Liver (tissue), 9 donors: ENCODE data around the gene KCNA1. TPM values are rescaled to one million over a fixed set of nuclear protein-coding genes. Genes with fewer than 3 reads are reported as not detected.

Experiments used
- DNase-seq: peaks from one replicate; pipeline ENCODE4 v3.0.0-alpha.2; 2017; ENCODE audit warnings: low spot score
- H3K27ac ChIP-seq, 2 donors: one replicate each; pipeline ENCODE4 v1.7.0; 2013; ENCODE audit warnings: inconsistent platforms in 2 of 2, low read length in 2 of 2, control low read depth in 1 of 2, low read depth in 1 of 2, mild to moderate bottlenecking in 1 of 2
- H3K27me3 ChIP-seq, 4 donors: one replicate each; pipeline versions ENCODE4 v1.6.1 to v1.7.0; 2013; ENCODE audit warnings: low read length in 3 of 4, inconsistent platforms in 1 of 4, mild to moderate bottlenecking in 1 of 4, moderate library complexity in 1 of 4; ENCODE audit not compliant: control insufficient read depth in 4 of 4, insufficient read depth in 4 of 4
- H3K36me3 ChIP-seq, 4 donors: one replicate each; pipeline versions ENCODE4 v1.6.1 to v1.7.0; 2013; ENCODE audit warnings: low read length in 3 of 4, mild to moderate bottlenecking in 3 of 4, low read depth in 1 of 4, moderate library complexity in 1 of 4; ENCODE audit not compliant: control insufficient read depth in 4 of 4, insufficient read depth in 3 of 4
- H3K4me1 ChIP-seq, 4 donors: one replicate each; pipeline versions ENCODE4 v1.6.1 to v1.7.0; 2013; ENCODE audit warnings: low read length in 3 of 4, mild to moderate bottlenecking in 3 of 4, moderate library complexity in 1 of 4; ENCODE audit not compliant: control insufficient read depth in 4 of 4, insufficient read depth in 4 of 4
- H3K4me3 ChIP-seq, 3 donors: one replicate each; pipeline versions ENCODE4 v1.6.1 to v1.7.0; 2013; ENCODE audit warnings: low read length in 3 of 3, control low read depth in 1 of 3, low read depth in 1 of 3, mild to moderate bottlenecking in 1 of 3
- H3K9ac ChIP-seq, 2 donors: one replicate each; pipeline ENCODE4 v1.7.0; 2013; ENCODE audit warnings: low read length in 2 of 2, mild to moderate bottlenecking in 2 of 2, moderate library complexity in 2 of 2, control low read depth in 1 of 2, low read depth in 1 of 2
- H3K9me3 ChIP-seq, 4 donors: one replicate each; pipeline versions ENCODE4 v1.6.1 to v1.7.0; 2013; ENCODE audit warnings: low read length in 3 of 4; ENCODE audit not compliant: control insufficient read depth in 4 of 4
- EGR1 ChIP-seq, 2 donors: IDR thresholded peaks; 2 replicates each; pipeline ENCODE4 v1.6.1; 2016 to 2018; ENCODE audit warnings: antibody characterized with exemption in 2 of 2, low read depth in 2 of 2
- FOXA1 ChIP-seq: IDR thresholded peaks from 2 replicates; pipeline ENCODE4 v1.6.1; 2016; ENCODE audit warnings: antibody characterized with exemption
- FOXA2 ChIP-seq: IDR thresholded peaks from 2 replicates; pipeline ENCODE4 v1.6.1; 2016; ENCODE audit warnings: antibody characterized with exemption
- GABPA ChIP-seq, 2 donors: IDR thresholded peaks in 1 of 2; conservative IDR thresholded peaks in 1 of 2; 2 replicates each; pipeline ENCODE4 v1.6.1; 2016; ENCODE audit warnings: antibody characterized with exemption in 2 of 2, mild to moderate bottlenecking in 1 of 2, moderate library complexity in 1 of 2
- HNF4A ChIP-seq, 2 donors: conservative IDR thresholded peaks; 2 replicates each; pipeline ENCODE4 v1.6.1; 2016; ENCODE audit warnings: antibody characterized with exemption in 2 of 2, mild to moderate bottlenecking in 2 of 2
- JUND ChIP-seq, 2 donors: IDR thresholded peaks; 2 replicates each; pipeline ENCODE4 v1.6.1; 2016; ENCODE audit warnings: antibody characterized with exemption in 2 of 2
- NR2F2 ChIP-seq: IDR thresholded peaks from 2 replicates; pipeline ENCODE4 v1.6.1; 2016; ENCODE audit warnings: antibody characterized with exemption
- SP1 ChIP-seq: IDR thresholded peaks from 2 replicates; pipeline ENCODE4 v1.6.1; 2018; ENCODE audit warnings: antibody characterized with exemption, mild to moderate bottlenecking
- TAF1 ChIP-seq: conservative IDR thresholded peaks from 2 replicates; pipeline ENCODE4 v1.6.1; 2016; ENCODE audit warnings: antibody characterized with exemption, mild to moderate bottlenecking
- YY1 ChIP-seq: IDR thresholded peaks from 2 replicates; pipeline ENCODE4 v1.6.1; 2016; ENCODE audit warnings: antibody characterized with exemption, mild to moderate bottlenecking
- WGBS: extraction: QIAGEN DNeasy Blood & Tissue Kit; methylation state at CpG from one replicate; pipeline ENCODE4 v1.1.7; 2013; 5-methylcytosine and 5-hydroxymethylcytosine counted together
- polyA plus RNA-seq, 2 donors: library from polyadenylated mRNA; stranded (reverse) in 1 of 2; unstranded in 1 of 2; fragments of 200-250 nt in 1 of 2; fragments of >200 nt in 1 of 2; fragmentation: Nextera tagmentation in 1 of 2; extraction: Ambion mirVana in 1 of 2; gene quantifications; one replicate each; pipeline versions ENCODE4 v1.2.1 to v1.2.3, GENCODE V29; 2013 to 2015
- total RNA-seq, 2 donors: library from RNA; depleted of rRNA; stranded (reverse); fragments of >200 nt; gene quantifications; one replicate each; pipeline ENCODE4 v1.2.3, GENCODE V29; 2014
- TF ChIP-seq, protein P1 (sequence below): IDR thresholded peaks from 2 replicates; pipeline ENCODE4 v1.6.1; 2016; ENCODE audit warnings: antibody characterized with exemption
- TF ChIP-seq, protein P2 (sequence below): IDR thresholded peaks from 2 replicates; pipeline ENCODE4 v1.6.1; 2016; ENCODE audit warnings: antibody characterized with exemption
- TF ChIP-seq, protein P3 (sequence below): fragments of 150-350 bp; IDR thresholded peaks from 2 replicates; pipeline ENCODE4 v1.5.1; 2017; ENCODE audit warnings: improper control_type of control experiment, low read depth, low read length; ENCODE audit not compliant: missing input control
- TF ChIP-seq, protein P4 (sequence below): IDR thresholded peaks from 2 replicates; pipeline ENCODE4 v1.6.1; 2016; ENCODE audit warnings: antibody characterized with exemption, mild to moderate bottlenecking
- donor health status: healthy.
- donor health status: healthy.
- donor health status: healthy.
- donor health status: healthy.
- donor health status: healthy.

Gene KCNA1
- total and polyA plus RNA-seq, 4 donors, result not detected

DNA sequence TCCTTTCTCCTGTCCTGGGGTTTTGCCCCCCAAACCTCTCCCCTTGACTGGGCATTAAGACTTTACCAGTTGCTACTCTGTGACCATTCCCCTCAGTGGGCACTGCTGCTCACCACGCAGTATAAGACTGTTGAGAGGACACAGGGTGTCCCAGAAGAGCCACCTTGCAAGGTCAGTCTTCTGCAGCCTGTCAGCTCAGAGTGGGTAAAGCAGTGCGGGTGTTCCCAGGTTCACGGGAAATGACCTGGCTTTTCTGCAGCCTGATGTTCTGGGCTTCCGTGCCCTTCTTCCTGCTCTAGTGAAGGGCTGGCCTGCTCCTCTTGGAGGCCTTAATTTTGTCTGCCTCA, 34.2 kb downstream of the KCNA1 start:
- TF ChIP-seq SP1, result no peak
- no peak for TF ChIP-seq GABPA (IDR thresholded peaks at IDR 0.05 in 1 of 2, conservative IDR thresholded peaks at IDR 0.05 in 1 of 2)
- TF ChIP-seq FOXA1, result no peak
- no peak for TF ChIP-seq YY1
- TF ChIP-seq JUND (IDR thresholded peaks at IDR 0.05), result no peak
- TF ChIP-seq TAF1, result no peak
- TF ChIP-seq, protein P1, sequence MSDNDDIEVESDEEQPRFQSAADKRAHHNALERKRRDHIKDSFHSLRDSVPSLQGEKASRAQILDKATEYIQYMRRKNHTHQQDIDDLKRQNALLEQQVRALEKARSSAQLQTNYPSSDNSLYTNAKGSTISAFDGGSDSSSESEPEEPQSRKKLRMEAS, result no peak
- no peak for TF ChIP-seq FOXA2
- TF ChIP-seq, protein P2, sequence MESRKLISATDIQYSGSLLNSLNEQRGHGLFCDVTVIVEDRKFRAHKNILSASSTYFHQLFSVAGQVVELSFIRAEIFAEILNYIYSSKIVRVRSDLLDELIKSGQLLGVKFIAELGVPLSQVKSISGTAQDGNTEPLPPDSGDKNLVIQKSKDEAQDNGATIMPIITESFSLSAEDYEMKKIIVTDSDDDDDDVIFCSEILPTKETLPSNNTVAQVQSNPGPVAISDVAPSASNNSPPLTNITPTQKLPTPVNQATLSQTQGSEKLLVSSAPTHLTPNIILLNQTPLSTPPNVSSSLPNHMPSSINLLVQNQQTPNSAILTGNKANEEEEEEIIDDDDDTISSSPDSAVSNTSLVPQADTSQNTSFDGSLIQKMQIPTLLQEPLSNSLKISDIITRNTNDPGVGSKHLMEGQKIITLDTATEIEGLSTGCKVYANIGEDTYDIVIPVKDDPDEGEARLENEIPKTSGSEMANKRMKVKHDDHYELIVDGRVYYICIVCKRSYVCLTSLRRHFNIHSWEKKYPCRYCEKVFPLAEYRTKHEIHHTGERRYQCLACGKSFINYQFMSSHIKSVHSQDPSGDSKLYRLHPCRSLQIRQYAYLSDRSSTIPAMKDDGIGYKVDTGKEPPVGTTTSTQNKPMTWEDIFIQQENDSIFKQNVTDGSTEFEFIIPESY, result no peak
- TF ChIP-seq HNF4A (conservative IDR thresholded peaks at IDR 0.05), result no peak
- TF ChIP-seq, protein P3, sequence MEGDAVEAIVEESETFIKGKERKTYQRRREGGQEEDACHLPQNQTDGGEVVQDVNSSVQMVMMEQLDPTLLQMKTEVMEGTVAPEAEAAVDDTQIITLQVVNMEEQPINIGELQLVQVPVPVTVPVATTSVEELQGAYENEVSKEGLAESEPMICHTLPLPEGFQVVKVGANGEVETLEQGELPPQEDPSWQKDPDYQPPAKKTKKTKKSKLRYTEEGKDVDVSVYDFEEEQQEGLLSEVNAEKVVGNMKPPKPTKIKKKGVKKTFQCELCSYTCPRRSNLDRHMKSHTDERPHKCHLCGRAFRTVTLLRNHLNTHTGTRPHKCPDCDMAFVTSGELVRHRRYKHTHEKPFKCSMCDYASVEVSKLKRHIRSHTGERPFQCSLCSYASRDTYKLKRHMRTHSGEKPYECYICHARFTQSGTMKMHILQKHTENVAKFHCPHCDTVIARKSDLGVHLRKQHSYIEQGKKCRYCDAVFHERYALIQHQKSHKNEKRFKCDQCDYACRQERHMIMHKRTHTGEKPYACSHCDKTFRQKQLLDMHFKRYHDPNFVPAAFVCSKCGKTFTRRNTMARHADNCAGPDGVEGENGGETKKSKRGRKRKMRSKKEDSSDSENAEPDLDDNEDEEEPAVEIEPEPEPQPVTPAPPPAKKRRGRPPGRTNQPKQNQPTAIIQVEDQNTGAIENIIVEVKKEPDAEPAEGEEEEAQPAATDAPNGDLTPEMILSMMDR, result no peak
- TF ChIP-seq NR2F2, result no peak
- TF ChIP-seq, protein P4, sequence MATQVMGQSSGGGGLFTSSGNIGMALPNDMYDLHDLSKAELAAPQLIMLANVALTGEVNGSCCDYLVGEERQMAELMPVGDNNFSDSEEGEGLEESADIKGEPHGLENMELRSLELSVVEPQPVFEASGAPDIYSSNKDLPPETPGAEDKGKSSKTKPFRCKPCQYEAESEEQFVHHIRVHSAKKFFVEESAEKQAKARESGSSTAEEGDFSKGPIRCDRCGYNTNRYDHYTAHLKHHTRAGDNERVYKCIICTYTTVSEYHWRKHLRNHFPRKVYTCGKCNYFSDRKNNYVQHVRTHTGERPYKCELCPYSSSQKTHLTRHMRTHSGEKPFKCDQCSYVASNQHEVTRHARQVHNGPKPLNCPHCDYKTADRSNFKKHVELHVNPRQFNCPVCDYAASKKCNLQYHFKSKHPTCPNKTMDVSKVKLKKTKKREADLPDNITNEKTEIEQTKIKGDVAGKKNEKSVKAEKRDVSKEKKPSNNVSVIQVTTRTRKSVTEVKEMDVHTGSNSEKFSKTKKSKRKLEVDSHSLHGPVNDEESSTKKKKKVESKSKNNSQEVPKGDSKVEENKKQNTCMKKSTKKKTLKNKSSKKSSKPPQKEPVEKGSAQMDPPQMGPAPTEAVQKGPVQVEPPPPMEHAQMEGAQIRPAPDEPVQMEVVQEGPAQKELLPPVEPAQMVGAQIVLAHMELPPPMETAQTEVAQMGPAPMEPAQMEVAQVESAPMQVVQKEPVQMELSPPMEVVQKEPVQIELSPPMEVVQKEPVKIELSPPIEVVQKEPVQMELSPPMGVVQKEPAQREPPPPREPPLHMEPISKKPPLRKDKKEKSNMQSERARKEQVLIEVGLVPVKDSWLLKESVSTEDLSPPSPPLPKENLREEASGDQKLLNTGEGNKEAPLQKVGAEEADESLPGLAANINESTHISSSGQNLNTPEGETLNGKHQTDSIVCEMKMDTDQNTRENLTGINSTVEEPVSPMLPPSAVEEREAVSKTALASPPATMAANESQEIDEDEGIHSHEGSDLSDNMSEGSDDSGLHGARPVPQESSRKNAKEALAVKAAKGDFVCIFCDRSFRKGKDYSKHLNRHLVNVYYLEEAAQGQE, result no peak
- TF ChIP-seq EGR1 (IDR thresholded peaks at IDR 0.05; ENCODE audit: low read depth in 2 of 2), result no peak
- Histone ChIP-seq H3K9ac (no peak overlapping the region), H3K4me3 (no peak overlapping the region), H3K27me3 (peaks cover 0 to 11% (median 0%) of the 10 kb centered on the region in 4 donors), H3K27ac (no peak overlapping the region), H3K4me1 (no peaks in the 10 kb centered on the region), H3K36me3 (no peaks in the 10 kb centered on the region), H3K9me3 (no peaks in the 10 kb centered on the region)
- DNase-seq, result no peak
- WGBS, result 64% methylated on average over 4 of the region's 4 CpGs

DNA sequence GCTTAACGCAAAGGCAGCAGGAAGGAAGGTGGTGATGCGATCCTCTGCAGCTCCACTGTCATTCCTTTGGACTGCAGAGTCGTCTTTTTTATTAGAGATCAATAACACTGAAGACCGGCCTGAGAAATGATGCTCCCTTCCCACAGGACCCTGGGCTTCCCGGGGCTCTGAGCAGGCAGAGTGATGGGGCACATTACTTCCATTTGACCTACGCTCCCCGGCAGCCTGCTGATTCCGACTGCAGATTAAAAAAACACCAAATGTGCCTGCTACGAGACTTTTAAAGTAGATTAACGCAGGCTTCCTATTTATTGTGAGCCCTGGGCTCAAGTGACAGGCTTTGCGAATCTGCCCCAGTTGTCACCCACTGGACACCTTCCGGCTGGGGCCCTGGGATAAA, 37.5 kb downstream of the KCNA1 start:
- no peak for DNase-seq
- Histone ChIP-seq H3K36me3 (no peaks in the 10 kb centered on the region), H3K9ac (no peak overlapping the region), H3K27me3 (peaks cover 0 to 13% (median 1%) of the 10 kb centered on the region in 4 donors), H3K4me1 (no peaks in the 10 kb centered on the region), H3K4me3 (no peak overlapping the region), H3K9me3 (no peaks in the 10 kb centered on the region), H3K27ac (no peak overlapping the region)
- 76% methylated on average over 12 of the region's 12 CpGs for WGBS
- no peak for TF ChIP-seq SP1
